Activated T-helper 2 cell treated with anti-CD3 and anti-CD28 coated beads, Interferon-gamma antibody, Interleukin-2, Interleukin-4, amounts not matched to agents 10 μg/mL and 5 μg/mL and 100 μg/mL, durations not matched to agents 14 hours and 24 hours and 36 hours (primary cell): Measurements from ENCODE around the gene KANK2. TPM values are rescaled to one million over a fixed set of nuclear protein-coding genes. Genes with fewer than 3 reads are reported as not detected.
"Not testable (repeated sequence)": the region's sequence is repeated elsewhere in the genome, so short reads cannot be mapped to it uniquely, and the experiment has no call there.

Source experiments
- DNase-seq: peaks from one replicate; pipeline ENCODE4 v3.0.0; 2021; ENCODE audit warnings: low spot score
- H3K27ac Mint-ChIP-seq: one replicate; pipeline ENCODE4 v1.8.0; 2021; ENCODE audit warnings: mixed read lengths
- H3K27me3 Mint-ChIP-seq: one replicate; pipeline ENCODE4 v1.8.0; 2021; ENCODE audit warnings: low read depth, mixed read lengths
- H3K36me3 Mint-ChIP-seq: one replicate; pipeline ENCODE4 v1.8.0; 2021; ENCODE audit warnings: low read depth, mixed read lengths
- H3K4me1 Mint-ChIP-seq: one replicate; pipeline ENCODE4 v1.8.0; 2021; ENCODE audit warnings: low read depth, mixed read lengths
- H3K4me3 Mint-ChIP-seq: one replicate; pipeline ENCODE4 v1.8.0; 2021; ENCODE audit warnings: low read depth, mild to moderate bottlenecking, moderate library complexity, mixed read lengths
- H3K9me3 Mint-ChIP-seq: one replicate; pipeline ENCODE4 v1.8.0; 2021; ENCODE audit warnings: mixed read lengths
- intact Hi-C: fragments of 100-400 bp; cut with micrococcal nuclease; formaldehyde crosslinking; loops from one replicate; pipeline ENCODE4 v1.15.1; 2023
- total RNA-seq: library from RNA; stranded (reverse); gene quantifications from 2 replicates; pipeline ENCODE4 v1.2.3, GENCODE V29; 2022

KANK2 gene
- total RNA-seq, 1 donor from 2014 or later = 6.5 TPM

DNA sequence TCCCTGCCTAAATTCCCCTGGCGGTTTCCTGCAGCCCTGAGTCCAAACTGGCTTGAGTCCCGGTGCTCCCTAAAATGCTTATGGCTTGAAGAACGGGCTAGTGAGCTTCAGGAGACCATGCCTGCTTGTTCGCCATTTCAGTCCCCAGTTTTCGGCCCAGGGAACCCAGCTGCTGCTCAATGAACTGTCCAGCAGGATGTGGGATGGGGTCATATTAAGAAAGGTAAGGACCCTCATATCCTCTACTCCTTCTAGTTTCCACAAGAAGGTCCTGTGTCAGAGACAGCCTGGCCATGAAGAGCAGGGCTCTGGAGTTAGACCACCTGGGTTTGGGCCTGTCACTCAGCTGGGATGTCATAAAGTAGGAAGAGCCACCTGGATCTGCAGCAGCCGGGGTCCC is 24.8 kb downstream of the KANK2 start:
- Mint-ChIP-seq H3K27me3 (no peaks in the 10 kb centered on the region), H3K4me3 (no peak overlapping the region), H3K9me3 (no peaks in the 10 kb centered on the region), H3K27ac (no peak overlapping the region), H3K4me1 (no peaks in the 10 kb centered on the region), H3K36me3 (no peaks in the 10 kb centered on the region)
- intact Hi-C loops = no loop called here
- DNase-seq = no peak

DNA sequence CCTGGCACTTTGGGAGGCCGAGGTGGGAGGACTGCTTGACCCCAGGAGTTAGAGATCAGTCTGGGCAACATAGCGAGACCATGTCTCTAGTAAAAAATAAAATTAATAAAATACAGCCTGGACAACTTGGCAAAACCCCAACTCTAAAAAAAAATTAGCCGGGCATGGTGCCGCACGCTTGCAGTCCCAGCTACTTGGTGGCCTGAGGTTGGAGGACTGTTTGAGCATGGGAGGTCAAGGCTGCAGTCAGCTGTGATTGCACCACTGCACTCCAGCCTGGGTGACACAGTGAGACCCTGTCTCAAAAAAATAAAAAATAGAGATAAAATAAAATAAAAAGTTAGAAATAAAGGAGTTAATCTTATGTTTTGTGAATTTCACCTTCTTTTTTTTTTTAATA is 26.2 kb downstream of the KANK2 start:
- H3K9me3 Mint-ChIP-seq = no peaks in the 10 kb centered on the region
- no peak overlapping the region for H3K27ac Mint-ChIP-seq
- H3K27me3 Mint-ChIP-seq = no peaks in the 10 kb centered on the region
- no peaks in the 10 kb centered on the region for H3K36me3 Mint-ChIP-seq
- no peak for DNase-seq
- H3K4me1 Mint-ChIP-seq = no peaks in the 10 kb centered on the region
- no peak overlapping the region for H3K4me3 Mint-ChIP-seq
- intact Hi-C loops = no loop called here

DNA sequence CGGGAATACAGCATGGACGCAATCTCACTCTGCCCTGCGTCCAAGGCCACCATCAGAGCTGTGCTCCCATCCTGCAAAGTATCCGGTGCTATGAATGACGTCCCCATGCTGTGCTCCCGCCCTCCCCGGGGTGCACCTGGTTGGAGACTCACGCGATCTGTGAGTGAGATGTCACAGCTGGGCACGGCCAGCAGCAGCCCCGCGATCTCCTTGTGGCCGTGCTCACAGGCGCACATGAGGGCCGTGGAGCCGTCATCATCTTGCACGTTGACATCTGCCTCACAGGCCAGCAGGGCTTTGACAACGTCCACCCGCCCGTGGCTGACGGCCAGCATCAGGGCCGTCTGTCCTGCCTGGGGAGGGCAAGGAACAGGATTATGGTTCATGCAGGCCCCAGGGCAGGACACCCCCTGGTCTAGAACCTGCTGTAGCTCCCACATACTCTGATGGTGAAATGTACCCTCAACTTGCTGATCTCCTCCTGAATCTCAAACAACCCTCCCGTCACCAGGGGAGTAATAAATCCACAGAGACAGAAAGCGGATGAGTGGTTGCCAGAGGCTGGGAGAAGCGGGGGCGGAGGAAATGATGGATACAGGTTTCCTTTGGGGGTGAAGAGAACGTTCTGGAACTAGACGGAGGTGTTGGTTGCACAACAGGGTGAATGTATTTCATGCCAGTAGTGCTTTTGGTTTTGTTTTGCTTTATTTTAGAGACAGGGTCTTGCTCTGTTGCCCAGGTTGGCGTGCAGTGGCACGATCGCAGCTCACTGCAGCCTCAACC is 27.3 kb downstream of the KANK2 start:
- H3K4me3 Mint-ChIP-seq = no peak overlapping the region
- no peaks in the 10 kb centered on the region for H3K9me3 Mint-ChIP-seq
- no peak for DNase-seq
- no peaks in the 10 kb centered on the region for H3K4me1 Mint-ChIP-seq
- H3K36me3 Mint-ChIP-seq = no peaks in the 10 kb centered on the region
- H3K27ac Mint-ChIP-seq = no peak overlapping the region
- H3K27me3 Mint-ChIP-seq = no peaks in the 10 kb centered on the region
- intact Hi-C loops = no loop called here

DNA sequence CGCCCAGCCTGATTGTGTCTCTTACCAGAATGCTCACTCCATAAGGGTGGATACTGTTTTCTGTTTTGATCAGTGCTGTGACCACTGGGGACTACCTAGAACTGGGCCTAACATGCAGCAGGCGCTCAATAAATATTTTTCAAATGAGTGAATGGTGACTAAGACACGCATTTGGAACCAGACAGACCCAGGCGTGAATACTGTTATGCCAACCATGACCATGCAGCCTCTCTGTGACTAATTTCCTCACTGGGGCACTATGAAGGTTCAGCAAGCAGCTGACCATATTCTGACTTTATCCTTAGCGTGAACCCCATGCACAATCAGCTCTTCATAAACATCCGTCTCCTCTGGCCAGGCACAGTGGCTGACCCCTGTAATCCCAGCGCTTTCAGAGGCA is 28.8 kb downstream of the KANK2 start:
- H3K27me3 Mint-ChIP-seq = no peaks in the 10 kb centered on the region

DNA sequence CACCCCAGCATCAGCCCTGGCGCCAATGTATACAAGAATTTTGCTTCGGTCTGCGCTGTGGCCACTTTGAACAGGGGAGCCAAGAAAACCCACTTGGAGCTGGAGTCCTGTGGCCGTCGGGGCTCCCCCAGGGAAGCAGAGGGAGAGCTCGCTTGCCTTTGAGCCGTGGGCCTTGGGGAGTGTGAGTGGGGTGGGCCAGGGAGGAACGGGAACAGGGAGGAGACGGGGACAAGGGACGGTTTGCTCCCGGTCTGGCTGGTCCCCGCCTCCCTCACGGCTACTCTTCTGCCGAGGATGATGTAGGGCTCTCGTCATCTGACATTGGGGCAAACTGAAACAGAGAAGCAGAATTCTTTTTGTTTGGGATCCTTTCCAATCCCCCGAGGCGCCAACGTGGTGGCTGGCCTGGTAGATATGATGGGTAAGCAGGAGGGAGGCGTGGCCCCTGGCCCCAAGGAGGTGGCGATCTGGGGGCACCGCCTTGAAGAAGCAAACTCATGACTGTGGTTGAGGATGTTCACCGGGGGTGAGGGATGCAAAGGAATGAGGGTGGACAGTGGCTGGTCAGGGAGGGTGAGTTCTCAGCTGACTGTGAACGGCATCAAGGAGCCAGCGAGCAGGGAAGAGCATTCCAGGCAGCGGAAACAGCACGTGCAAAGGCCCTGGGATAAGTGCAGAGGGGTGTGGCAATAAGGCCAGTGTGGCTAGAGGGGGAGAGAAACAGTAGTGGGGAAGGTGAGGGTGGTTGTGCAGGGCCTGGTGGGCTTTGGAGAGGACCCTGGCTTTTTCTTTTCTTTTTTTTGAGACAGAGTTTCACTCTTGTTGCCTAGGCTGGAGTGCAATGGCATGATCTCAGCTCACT is 30.8 kb downstream of the KANK2 start:
- DNase-seq = no peak
- no peaks in the 10 kb centered on the region for H3K27me3 Mint-ChIP-seq
- no peaks in the 10 kb centered on the region for H3K36me3 Mint-ChIP-seq
- no peak overlapping the region for H3K4me3 Mint-ChIP-seq
- H3K9me3 Mint-ChIP-seq = no peaks in the 10 kb centered on the region
- no peaks in the 10 kb centered on the region for H3K4me1 Mint-ChIP-seq
- no peak overlapping the region for H3K27ac Mint-ChIP-seq
- intact Hi-C loops = no loop called here

More for the DNA sequence above, 28.8 kb downstream of the KANK2 start:
- no peaks in the 10 kb centered on the region for H3K9me3 Mint-ChIP-seq
- H3K36me3 Mint-ChIP-seq = no peaks in the 10 kb centered on the region
- no peak overlapping the region for H3K4me3 Mint-ChIP-seq
- no peak for DNase-seq
- no peaks in the 10 kb centered on the region for H3K4me1 Mint-ChIP-seq
- no peak overlapping the region for H3K27ac Mint-ChIP-seq
- intact Hi-C loops = no loop called here

DNA sequence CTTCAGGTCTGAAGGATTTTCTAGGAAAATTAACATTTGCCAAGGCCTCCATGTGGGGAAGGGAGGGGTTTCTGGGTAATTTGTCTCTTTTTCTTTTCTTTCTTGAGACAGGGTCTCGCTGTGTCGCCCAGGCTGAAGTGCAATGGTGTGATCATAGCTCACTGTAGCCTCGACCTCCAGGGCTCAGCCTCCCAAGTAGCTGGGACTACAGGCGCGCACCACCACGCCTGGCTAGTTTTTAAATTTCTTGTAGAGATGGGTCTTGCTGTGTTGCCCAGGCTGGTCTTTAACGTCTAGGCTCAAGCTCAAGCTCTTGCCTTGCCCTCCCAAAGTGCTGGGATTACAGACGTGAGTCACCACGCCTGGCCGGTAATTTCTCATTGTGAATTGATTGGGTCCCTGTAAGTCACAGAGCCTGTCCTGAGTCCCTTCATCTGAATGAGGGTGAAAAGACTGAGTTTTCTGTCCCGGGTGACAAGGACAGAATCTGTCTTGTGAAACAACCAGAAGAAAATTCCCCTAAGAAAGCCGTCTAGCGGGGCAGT is 31.8 kb downstream of the KANK2 start:
- Mint-ChIP-seq H3K27me3 (no peaks in the 10 kb centered on the region), H3K4me3 (no peak overlapping the region), H3K9me3 (no peaks in the 10 kb centered on the region), H3K4me1 (no peaks in the 10 kb centered on the region), H3K36me3 (no peaks in the 10 kb centered on the region), H3K27ac (no peak overlapping the region)
- intact Hi-C loops = no loop called here
- DNase-seq = no peak

DNA sequence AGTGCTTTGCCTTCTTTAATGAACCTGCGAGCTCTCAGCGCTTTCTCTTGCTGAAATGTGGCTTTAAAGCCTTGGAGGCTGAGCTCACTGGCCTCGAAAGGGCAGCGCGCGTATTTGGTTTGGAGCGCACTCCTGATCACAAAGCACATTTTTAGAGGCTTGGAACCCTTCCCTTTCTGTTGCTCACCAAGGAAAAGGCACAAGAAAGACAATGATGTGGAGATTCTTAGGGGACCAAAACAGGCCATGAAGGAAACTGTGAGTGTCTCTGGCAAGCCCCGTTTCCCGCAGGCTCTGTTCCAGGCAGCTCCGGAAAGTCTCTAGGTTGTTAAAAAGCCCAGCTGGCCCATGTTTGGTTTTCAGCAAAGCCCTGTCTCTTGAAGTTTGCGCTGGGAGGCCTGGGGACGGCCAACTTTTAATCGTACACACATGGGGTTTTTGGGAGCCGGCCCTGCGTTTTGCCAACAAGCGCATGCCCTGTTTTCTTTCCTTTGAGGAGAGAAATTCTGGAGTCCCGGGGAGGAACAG is 32.4 kb downstream of the KANK2 start:
- intact Hi-C loops = no loop called here
- H3K27ac Mint-ChIP-seq = no peak overlapping the region
- no peaks in the 10 kb centered on the region for H3K9me3 Mint-ChIP-seq
- H3K4me3 Mint-ChIP-seq = no peak overlapping the region
- H3K4me1 Mint-ChIP-seq = no peaks in the 10 kb centered on the region
- no peak for DNase-seq
- no peaks in the 10 kb centered on the region for H3K36me3 Mint-ChIP-seq
- H3K27me3 Mint-ChIP-seq = no peaks in the 10 kb centered on the region

DNA sequence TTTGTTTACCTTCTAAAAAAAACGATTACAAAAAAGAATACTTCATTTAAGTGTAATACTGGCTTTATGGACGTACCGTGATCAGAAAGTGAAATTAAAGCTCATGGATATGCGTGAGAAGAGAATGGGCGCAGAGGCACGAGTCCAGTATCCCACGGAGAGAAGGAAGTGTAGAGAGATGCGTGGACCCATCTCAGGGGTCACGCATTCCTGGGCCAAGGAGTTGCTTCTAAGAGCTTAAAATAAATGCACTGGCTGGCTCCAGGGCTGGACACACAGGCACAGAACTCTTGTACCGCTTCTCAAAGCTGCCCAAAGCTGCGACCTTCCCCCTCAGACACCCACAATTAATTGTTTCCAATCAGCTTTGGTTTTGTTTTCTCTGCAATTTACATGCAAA is 33.0 kb downstream of the KANK2 start:
- no peaks in the 10 kb centered on the region for H3K27me3 Mint-ChIP-seq
- intact Hi-C loops = no loop called here
- H3K27ac Mint-ChIP-seq = no peak overlapping the region
- no peaks in the 10 kb centered on the region for H3K9me3 Mint-ChIP-seq
- no peak overlapping the region for H3K4me3 Mint-ChIP-seq
- no peak for DNase-seq
- no peaks in the 10 kb centered on the region for H3K36me3 Mint-ChIP-seq
- H3K4me1 Mint-ChIP-seq = no peaks in the 10 kb centered on the region

DNA sequence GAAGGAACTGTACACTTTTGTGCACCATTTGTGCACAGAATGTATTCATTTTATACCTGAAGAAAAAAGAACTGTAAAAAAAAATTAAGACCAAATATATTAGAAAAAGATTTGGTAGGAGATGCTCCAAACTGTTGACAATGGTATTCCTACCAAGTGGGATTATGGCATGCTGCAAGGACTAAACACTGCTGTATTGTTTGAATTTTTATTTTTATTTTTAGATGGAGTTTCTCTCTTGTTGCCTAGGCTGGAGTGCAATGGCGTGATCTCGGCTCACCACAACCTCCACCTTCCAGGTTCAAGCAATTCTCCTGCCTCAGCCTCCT is 36.9 kb downstream of the KANK2 start:
- H3K4me1 Mint-ChIP-seq, H3K27ac Mint-ChIP-seq, intact Hi-C loops, DNase-seq, H3K36me3 Mint-ChIP-seq, H3K27me3 Mint-ChIP-seq, H3K4me3 Mint-ChIP-seq, H3K9me3 Mint-ChIP-seq: not testable (repeated sequence)

DNA sequence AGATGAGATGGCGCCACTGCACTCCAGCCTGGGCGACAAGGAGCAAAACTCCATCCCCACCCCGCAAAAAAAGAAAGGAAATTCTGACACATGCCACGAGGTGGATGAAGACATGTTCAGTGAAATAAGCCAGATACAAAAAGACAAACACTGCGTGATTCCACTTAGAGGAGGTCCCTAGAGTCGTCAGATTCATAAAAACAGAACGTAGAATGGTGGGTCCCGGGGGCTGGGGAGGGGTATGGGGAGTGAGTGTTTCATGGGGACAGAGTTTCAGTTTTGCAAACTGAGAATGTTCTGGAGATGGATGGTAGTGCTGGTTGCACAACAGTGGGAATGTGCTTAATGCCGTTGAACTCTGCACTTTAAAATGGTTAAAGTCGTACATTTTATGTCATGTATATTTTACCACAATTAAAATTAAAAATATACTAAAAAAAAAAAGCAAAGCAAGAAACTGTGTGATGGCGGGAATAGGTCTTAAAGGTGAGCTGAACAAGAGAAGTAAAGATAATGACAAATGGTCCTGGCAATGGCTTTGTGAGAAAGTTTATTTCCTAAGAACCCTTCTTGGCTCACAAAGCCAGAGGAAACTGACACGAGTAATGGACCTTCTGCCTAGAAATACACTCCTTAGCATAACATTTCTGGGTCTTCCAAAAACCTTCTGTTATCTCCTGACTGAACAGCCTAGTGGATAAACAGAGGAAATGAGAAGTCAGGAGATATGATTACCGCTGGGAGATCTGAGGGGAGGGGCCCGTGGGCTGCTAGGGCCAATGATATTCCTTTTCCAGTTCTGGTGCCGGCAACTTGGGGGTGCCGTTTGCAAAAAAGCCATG is 37.5 kb downstream of the KANK2 start:
- DNase-seq = no peak
- H3K36me3 Mint-ChIP-seq = no peaks in the 10 kb centered on the region
- intact Hi-C loops = loop anchor here (5.0 kb wide), 1 partner anchor 222 kb away; the partner anchor contains the start of gene EPOR
- no peaks in the 10 kb centered on the region for H3K27me3 Mint-ChIP-seq
- H3K9me3 Mint-ChIP-seq = no peaks in the 10 kb centered on the region
- H3K4me1 Mint-ChIP-seq = peaks cover 3% of the 10 kb centered on the region
- H3K27ac Mint-ChIP-seq = no peak overlapping the region
- H3K4me3 Mint-ChIP-seq = no peak overlapping the region

DNA sequence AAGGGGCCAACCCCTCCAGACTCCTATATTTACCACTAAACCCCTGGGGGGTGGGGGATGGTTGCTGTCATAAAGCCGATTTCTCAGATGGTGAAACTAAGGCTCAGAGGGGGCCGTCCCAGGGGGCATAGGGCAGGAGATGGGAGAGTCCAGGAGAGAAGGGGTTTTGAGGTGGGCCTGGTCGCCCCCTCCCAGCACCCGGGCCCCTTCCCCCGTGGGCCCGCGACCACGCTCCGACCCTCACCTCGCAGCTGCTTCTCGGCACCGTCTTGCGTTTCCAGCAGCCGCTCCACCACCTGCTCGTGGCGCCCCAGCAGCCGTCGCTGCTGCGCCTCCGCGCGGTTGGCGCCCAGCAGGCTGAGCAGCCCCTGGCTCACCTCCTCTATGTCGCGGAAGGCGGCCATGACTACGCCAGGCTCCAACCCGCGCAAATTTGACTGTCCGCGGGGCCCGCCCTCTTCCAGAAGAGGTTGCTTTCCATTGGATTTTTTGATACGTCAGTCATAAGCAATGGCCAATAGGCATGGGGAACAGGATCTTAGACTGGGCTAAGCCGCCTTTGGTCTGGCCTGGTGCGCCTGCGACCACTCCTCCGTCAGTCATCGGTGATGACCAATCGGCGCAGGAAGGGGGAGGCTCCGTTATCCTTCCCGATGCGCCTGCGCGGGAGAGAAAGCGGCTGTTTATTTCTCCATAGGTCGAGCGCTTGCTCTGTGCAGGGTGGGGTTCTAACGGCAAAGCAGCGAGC is 41.8 kb downstream of the KANK2 start, which contains the start of gene SPC24:
Gene SPC24, minus strand, starts transcription at position 410 of the 748 bp plus-strand sequence. Its CDS starts 6 bp downstream, at position 404.
- H3K27me3 Mint-ChIP-seq = no peaks in the 10 kb centered on the region
- H3K4me1 Mint-ChIP-seq = peaks cover 19% of the 10 kb centered on the region
- peak within 1 kb of the TSS; percentile 75 for H3K27ac Mint-ChIP-seq
- peaks cover 20% of the 10 kb centered on the region for H3K36me3 Mint-ChIP-seq
- DNase-seq = peak; percentile 96
- intact Hi-C loops = loop anchor here (5.0 kb wide), 1 partner anchor 227 kb away; the partner anchor contains the start of gene EPOR
- peak within 1 kb of the TSS; percentile 86 for H3K4me3 Mint-ChIP-seq
- no peaks in the 10 kb centered on the region for H3K9me3 Mint-ChIP-seq

DNA sequence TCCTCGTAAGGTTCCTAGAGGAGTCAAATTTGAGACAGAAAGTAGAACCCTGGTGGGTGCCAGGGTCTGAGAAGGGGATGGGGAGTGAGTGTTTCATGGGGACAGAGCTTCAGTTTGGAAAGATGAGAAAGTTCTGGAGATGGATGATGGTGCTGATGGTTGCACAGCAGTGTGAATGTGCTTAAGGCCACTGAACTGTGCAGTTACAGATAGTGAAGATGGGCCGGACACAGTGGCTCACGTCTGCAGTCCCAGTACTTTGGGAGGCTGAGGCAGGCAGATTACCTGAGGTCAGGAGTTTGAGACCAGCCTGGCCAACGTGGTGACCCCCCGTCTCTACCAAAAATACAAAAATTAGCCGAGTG is 42.7 kb downstream of the KANK2 start:
- Mint-ChIP-seq H3K9me3 (no peaks in the 10 kb centered on the region), H3K27ac (peak overlapping the region; percentile 75), H3K27me3 (no peaks in the 10 kb centered on the region)

More for the DNA sequence above, 42.7 kb downstream of the KANK2 start:
- no peak for DNase-seq
- Mint-ChIP-seq H3K36me3 (peaks cover 20% of the 10 kb centered on the region), H3K4me1 (peaks cover 19% of the 10 kb centered on the region), H3K4me3 (peak overlapping the region; percentile 86)
- intact Hi-C loops = loop anchor here (5.0 kb wide), 1 partner anchor 228 kb away; the partner anchor contains the start of gene EPOR
